GM12892 (cell line): ENCODE data around the gene PMPCA.

ENCODE experiments used
- DNase-seq: peaks from one replicate; pipeline ENCODE4 v3.0.0; 2011; ENCODE audit not compliant: insufficient read length
- FAIRE-seq: peaks from 2 replicates; lab custom pipeline; 2011; peaks lifted over from hg19 to GRCh38; lab: Jason Lieb, UNC
- POLR2A ChIP-seq: IDR thresholded peaks from 2 replicates; pipeline ENCODE4 v1.6.1; 2011; ENCODE audit warnings: low read depth, low read length, control low read depth
- POLR2AphosphoS5 ChIP-seq: IDR thresholded peaks from 2 replicates; pipeline ENCODE4 v1.6.1; 2011; ENCODE audit warnings: low read depth, low read length, control low read depth
- TAF1 ChIP-seq: IDR thresholded peaks from 2 replicates; pipeline ENCODE4 v1.6.1; 2011; ENCODE audit warnings: low read depth, mild to moderate bottlenecking, control low read depth, low read length, borderline replicate concordance

PMPCA gene

GRCh38 chr9:136375096-136375495, 35.4 kb upstream of the PMPCA start:
- FAIRE-seq (no peak), DNase-seq (no peak)
- TF ChIP-seq POLR2AphosphoS5 (no peak), TAF1 (no peak), POLR2A (no peak)

GRCh38 chr9:136376457-136376856, 34.0 kb upstream of the PMPCA start:
- no peak for DNase-seq
- TF ChIP-seq TAF1 = no peak
- no peak for TF ChIP-seq POLR2AphosphoS5
- TF ChIP-seq POLR2A = no peak
- no peak for FAIRE-seq

- no peak for FAIRE-seq
- DNase-seq = no peak
These were observed 32.9 kb upstream of the PMPCA start for GRCh38 chr9:136377341-136378169.

GRCh38 chr9:136378170-136379002, 32.1 kb upstream of the PMPCA start:
- TF ChIP-seq POLR2AphosphoS5 (no peak), TAF1 (no peak), POLR2A (no peak)
- FAIRE-seq = no peak
- no peak for DNase-seq

More at GRCh38 chr9:136377341-136378169, 32.9 kb upstream of the PMPCA start:
- no peak for TF ChIP-seq TAF1
- TF ChIP-seq POLR2A = no peak
- TF ChIP-seq POLR2AphosphoS5 = 0 out of 2 replicates have a peak, but pooled peaks have one; percentile 27

- FAIRE-seq = no peak
- no peak for TF ChIP-seq POLR2AphosphoS5
- no peak for TF ChIP-seq POLR2A
- no peak for TF ChIP-seq TAF1
- DNase-seq = no peak
These were observed 31.5 kb upstream of the PMPCA start for GRCh38 chr9:136379003-136379287.

- FAIRE-seq = no peak
- DNase-seq = no peak
- TF ChIP-seq TAF1 (no peak), POLR2AphosphoS5 (no peak), POLR2A (no peak)
These were observed 31.1 kb upstream of the PMPCA start for GRCh38 chr9:136379401-136379800.

GRCh38 chr9:136379891-136380290, 30.6 kb upstream of the PMPCA start:
- TF ChIP-seq POLR2A (no peak), TAF1 (no peak), POLR2AphosphoS5 (no peak)
- FAIRE-seq = no peak
- no peak for DNase-seq

GRCh38 chr9:136380381-136380780, 30.1 kb upstream of the PMPCA start:
- TF ChIP-seq POLR2AphosphoS5 = no peak
- TF ChIP-seq POLR2A = no peak
- no peak for TF ChIP-seq TAF1
- DNase-seq (no peak), FAIRE-seq (no peak)

GRCh38 chr9:136381311-136381710, 29.1 kb upstream of the PMPCA start:
- TF ChIP-seq POLR2A = no peak
- no peak for TF ChIP-seq TAF1
- no peak for TF ChIP-seq POLR2AphosphoS5
- FAIRE-seq (no peak), DNase-seq (no peak)

- 0 out of 2 replicates have a peak, but pooled peaks have one; percentile 20 for TF ChIP-seq POLR2AphosphoS5
- TF ChIP-seq POLR2A = peak; percentile 1; the same call in 1 of the 2 replicates
- TF ChIP-seq TAF1 = no peak
- no peak for DNase-seq
- no peak for FAIRE-seq
These were observed 28.4 kb upstream of the PMPCA start for GRCh38 chr9:136381966-136382513.

- FAIRE-seq (no peak), DNase-seq (no peak)
- no peak for TF ChIP-seq POLR2AphosphoS5
- 0 out of 2 replicates have a peak, but pooled peaks have one; percentile 18 for TF ChIP-seq POLR2A
These were observed 27.0 kb upstream of the PMPCA start for GRCh38 chr9:136383436-136383835.

GRCh38 chr9:136385015-136385414, 25.4 kb upstream of the PMPCA start:
- FAIRE-seq (no peak), DNase-seq (no peak)
- TF ChIP-seq TAF1 (no peak), POLR2AphosphoS5 (no peak), POLR2A (no peak)

- TF ChIP-seq TAF1 = no peak
- no peak for TF ChIP-seq POLR2AphosphoS5
- no peak for TF ChIP-seq POLR2A
- FAIRE-seq = no peak
- DNase-seq = no peak
These were observed 24.4 kb upstream of the PMPCA start for GRCh38 chr9:136386018-136386417.
